WERI-Rb-1 (cell line): ENCODE measurements around the gene IL4R.

ENCODE experiments used
- DNase-seq: peaks from one replicate; pipeline ENCODE4 v3.0.0-alpha.2; 2020
- H3K27ac ChIP-seq: fragments of 250-450 bp; sonication (Bioruptor Pico); 2 replicates; pipeline ENCODE4 v1.5.1; 2020; ENCODE audit warnings: mild to moderate bottlenecking, moderate library complexity
- H3K27me3 ChIP-seq: fragments of 250-450 bp; sonication (Bioruptor Pico); 2 replicates; pipeline ENCODE4 v1.5.1; 2021; ENCODE audit warnings: mild to moderate bottlenecking, low read depth, moderate library complexity; ENCODE audit not compliant: insufficient read depth, severe bottlenecking
- H3K36me3 ChIP-seq: fragments of 250-450 bp; sonication (Bioruptor Pico); 2 replicates; pipeline ENCODE4 v1.5.1; 2020; ENCODE audit warnings: mild to moderate bottlenecking, moderate library complexity
- H3K4me3 ChIP-seq: 2 replicates; pipeline ENCODE4 v1.5.1; 2011; ENCODE audit warnings: low read depth, mild to moderate bottlenecking, control low read depth, low read length
- H3K9me3 ChIP-seq: fragments of 250-450 bp; sonication (Bioruptor Pico); 2 replicates; pipeline ENCODE4 v1.5.1; 2021; ENCODE audit warnings: mild to moderate bottlenecking, moderate library complexity; ENCODE audit not compliant: severe bottlenecking
- CTCF ChIP-seq: IDR thresholded peaks from 2 replicates; pipeline ENCODE4 v1.5.1; 2011; ENCODE audit warnings: low read depth, mild to moderate bottlenecking, control low read depth, inconsistent platforms, low read length

Gene IL4R

GRCh38 chr16:27413956-27414355, 100.2 kb downstream of the IL4R start:
- DNase-seq: no peak
- Histone ChIP-seq H3K27ac (no peak overlapping the region), H3K4me3 (no peak overlapping the region), H3K36me3 (no peaks in the 10 kb centered on the region), H3K9me3 (no peaks in the 10 kb centered on the region), H3K27me3 (no peaks in the 10 kb centered on the region)
- no peak for TF ChIP-seq CTCF
